NCI-H2196 treated with DMSO at 0.1 percent for 48 hours (cell line): Measurements from ENCODE around the gene PDK4.
"Not testable (repeated sequence)": the region's sequence is repeated elsewhere in the genome, so short reads cannot be mapped to it uniquely, and the experiment has no call there.

Experiments used
- DNase-seq: peaks from one replicate; lab custom pipeline; 2025; ENCODE audit not compliant: unreplicated experiment; lab: John Stamatoyannopoulos, UW

PDK4 gene

DNA sequence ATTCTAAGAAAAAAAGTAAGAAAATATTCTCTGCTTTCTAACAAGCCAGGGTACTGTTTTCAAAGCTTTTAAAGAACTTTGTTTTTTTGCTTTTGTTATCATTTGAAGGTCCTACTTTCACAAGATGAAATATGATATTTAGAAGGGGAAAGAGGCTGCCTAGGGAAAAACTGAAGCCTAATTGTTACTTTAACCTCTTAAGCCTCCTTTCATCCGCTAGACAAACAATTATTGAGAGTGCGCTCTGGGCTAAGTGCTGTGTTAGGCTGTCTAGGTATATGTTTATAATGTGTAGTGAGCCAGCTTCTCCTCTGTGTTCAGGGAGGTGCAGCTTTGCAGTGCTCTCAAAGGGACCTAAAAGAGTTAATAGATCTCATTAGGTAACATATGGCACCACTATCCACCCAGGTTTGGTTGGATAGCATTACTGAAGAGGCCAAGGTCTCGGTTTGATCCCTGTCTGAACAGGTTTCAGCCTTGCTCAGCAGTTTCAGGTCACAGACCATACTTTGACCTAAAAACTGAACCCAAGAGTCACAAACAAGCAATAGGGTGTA, 17.9 kb downstream of the PDK4 start:
- peak; percentile 24 for DNase-seq

- no peak for DNase-seq
Measured at GRCh38 chr7:95577137-95577536, 19.2 kb downstream of the PDK4 start.

DNA sequence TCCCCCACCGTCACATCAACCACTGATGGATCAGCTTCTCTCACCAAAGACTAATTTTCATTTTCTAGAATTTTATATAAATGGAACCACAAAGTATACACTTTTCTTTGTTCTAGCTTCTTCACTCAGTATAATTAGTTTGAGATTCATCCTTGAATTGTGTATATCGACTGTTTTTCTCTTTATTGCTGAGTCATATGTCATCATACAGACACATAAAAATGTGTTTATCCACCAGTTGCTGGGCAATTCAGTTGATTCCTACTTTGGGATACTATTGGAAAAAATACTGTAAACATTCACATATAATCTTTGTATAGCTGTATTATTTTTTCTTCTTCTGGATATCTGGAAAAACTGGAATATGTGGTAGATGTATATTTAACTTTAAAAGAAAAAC, 26.6 kb downstream of the PDK4 start:
- no peak for DNase-seq

GRCh38 chr7:95560674-95561073, 35.6 kb downstream of the PDK4 start:
- no peak for DNase-seq

GRCh38 chr7:95558864-95559263, 37.5 kb downstream of the PDK4 start:
- DNase-seq, result no peak

- DNase-seq, result no peak
Measured at GRCh38 chr7:95556777-95557176, 39.5 kb downstream of the PDK4 start.

DNA sequence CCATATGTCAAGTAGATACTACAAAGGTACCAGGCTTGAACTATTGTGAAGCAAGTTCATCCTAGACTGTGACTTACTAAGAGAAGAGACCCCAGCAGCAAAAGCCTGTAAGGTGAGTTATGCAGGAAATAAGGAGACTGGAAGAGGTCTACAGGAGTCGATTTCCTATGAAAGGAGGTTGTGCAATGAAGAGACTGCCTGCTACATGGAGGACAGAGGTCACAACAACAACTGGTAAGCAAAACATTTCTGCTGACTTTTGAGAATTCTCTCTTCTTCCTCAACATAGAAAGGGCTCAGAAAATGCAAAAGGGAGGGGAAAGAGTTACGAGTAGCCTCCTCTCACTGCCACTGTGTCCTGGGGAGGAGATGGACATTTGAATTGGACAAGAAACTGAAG, 42.4 kb downstream of the PDK4 start:
- DNase-seq, result no peak

DNA sequence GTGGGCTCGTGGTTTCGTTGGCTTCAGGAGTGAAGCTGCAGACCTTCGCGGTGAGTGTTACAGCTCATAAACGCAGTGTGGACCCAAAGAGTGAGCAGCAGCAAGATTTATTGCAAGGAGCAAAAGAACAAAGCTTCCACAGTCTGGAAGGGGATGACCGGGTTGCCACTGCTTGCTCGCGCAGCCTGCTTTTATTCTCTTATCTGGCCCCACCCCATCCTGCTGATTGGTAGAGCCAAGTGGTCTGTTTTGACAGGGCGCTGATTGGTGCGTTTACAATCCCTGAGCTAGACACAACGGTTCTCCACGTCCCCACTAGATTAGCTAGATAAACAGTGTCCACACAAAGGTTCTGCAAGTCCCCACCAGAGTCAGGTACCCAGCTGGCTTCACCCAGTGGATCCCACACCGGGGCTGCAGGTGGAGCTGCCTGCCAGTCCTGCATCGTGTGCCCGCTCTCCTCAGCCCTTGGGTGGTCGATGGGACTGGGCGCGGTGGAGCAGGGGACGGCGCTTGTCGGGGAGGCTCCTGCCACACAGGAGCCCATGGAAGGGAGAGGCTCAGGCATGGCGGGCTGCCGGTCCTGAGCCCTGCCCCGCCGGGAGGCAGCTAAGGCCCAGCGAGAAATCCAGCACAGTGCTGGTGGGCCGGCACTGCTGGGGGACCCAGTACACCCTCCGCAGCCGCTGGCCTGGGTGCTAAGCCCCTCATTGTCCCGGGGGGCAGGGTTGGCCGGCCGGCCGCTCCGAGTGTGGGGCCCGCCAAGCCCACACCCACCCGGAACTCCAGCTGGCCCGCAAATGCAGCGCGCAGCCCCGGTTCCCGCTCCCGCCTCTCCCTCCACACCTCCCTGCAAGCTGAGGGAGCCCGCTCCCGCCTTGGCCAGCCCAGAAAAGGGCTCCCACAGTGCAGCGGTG, 44.0 kb downstream of the PDK4 start:
- DNase-seq, result not testable (repeated sequence)

- no peak for DNase-seq
Measured at GRCh38 chr7:95550546-95550945, 45.8 kb downstream of the PDK4 start.

- DNase-seq, result peak; percentile 80
Measured at GRCh38 chr7:95549818-95550529, 46.3 kb downstream of the PDK4 start.

DNA sequence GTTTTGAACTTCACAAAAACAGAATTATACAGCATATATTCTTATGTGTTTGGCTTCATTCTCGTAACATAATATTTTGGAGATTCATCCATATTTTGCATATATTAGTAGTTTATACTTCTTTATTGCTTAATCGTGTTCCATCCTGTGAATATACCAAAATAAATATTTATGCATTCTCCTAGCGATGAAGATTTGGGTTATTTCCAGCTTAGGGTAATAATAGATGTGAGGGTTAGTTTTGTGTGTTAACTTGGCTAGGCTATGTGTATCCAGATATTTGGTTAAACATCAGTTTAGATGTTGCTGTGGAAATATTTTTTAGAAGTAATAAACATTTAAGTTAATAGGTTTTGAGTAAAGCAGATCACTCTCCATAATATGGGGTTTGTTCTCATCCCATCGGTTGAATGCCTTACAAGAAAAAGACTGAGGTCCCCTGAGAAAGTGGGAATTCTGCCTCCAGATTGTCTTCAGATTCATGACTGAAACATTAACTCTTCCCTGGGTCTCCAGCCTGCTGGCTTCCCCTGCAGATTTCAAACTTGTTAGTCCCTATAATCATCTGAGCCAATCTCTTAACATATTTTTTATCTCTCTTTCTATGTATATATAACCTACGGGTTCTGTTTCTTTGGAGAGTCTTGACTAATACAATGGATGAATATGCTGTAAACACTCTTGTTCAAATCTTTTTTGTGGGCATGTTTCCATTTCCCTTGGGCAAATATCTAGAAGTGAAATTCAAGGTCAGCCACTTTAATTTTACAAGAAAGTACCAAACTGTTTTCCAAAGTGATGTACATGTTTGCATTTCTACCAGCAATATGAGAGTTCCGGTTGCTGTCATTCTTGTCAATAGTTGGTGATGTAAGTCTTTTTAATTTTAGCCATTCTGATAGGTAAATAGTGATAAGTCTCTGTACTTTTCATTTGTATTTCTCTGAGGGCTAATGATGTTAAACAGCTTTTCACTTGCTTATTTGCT, 48.7 kb downstream of the PDK4 start:
- DNase-seq, result no peak

GRCh38 chr7:95546647-95547046, 49.7 kb downstream of the PDK4 start:
- no peak for DNase-seq

GRCh38 chr7:95545673-95546072, 50.6 kb downstream of the PDK4 start:
- no peak for DNase-seq

- no peak for DNase-seq
Measured at GRCh38 chr7:95545007-95545615, 51.2 kb downstream of the PDK4 start.

DNA sequence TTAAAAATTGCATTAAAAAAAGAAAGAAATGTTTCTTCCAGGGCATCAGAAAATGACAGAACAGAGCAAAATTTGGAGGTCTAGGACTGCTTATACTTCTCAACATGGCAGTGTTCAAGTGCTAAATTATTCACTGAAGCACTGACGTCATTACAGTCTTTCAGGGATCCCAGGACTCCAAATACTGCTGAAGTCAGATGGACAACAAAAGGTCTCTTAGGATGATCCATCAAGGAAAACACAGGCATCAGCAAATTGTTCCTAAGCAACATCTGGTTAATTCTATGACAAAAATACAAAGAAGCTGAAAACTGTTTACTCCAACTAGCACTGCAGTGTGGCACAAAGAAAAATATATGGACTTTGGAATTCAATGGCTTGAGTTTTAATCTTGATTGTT, 52.1 kb downstream of the PDK4 start:
- no peak for DNase-seq

GRCh38 chr7:95543312-95543711, 53.0 kb downstream of the PDK4 start:
- DNase-seq, result no peak

GRCh38 chr7:95540366-95540765, 56.0 kb downstream of the PDK4 start:
- DNase-seq, result no peak

- no peak for DNase-seq
Measured at GRCh38 chr7:95539426-95539825, 56.9 kb downstream of the PDK4 start.

DNA sequence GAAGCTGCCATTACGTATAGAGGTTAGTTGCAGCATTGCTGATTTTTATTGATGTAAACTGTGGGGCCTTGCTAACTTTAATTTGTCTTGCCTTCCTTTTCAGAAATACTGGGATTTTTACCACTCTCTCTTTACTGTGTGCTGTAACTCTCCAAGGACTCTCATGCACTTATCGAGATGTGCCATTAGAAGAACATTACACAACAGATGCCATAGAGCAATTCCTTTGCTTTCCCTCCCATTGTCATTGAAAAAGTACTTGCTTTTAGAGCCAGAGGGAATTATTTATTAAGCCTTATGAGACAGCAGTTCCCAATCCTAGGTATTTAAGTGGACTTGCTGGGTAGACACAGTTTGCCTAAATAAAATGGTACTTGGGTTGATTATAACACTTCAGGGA, 58.8 kb downstream of the PDK4 start:
- no peak for DNase-seq

GRCh38 chr7:95536656-95537311, 59.5 kb downstream of the PDK4 start:
- DNase-seq, result no peak
